Hepatocyte (in vitro differentiated cells): ENCODE results near the gene NFYC.

ENCODE experiments used
- CTCF ChIP-seq: fragments of 200-600 bp; sonication (generic); IDR thresholded peaks from 2 replicates; pipeline ENCODE4 v1.5.1; 2016; ENCODE audit warnings: antibody characterized with exemption, mild to moderate bottlenecking; ENCODE audit not compliant: poor library complexity
- EZH2 ChIP-seq: fragments of 200-600 bp; sonication (generic); IDR thresholded peaks from 2 replicates; pipeline ENCODE4 v1.6.1; 2016; ENCODE audit warnings: antibody characterized with exemption, mild to moderate bottlenecking, borderline replicate concordance

GRCh38 chr1:40758578-40759343 lies 67.3 kb downstream of the NFYC start:
- TF ChIP-seq CTCF (no peak), EZH2 (no peak)
